CD4-positive, CD25-positive, alpha-beta regulatory T cell (primary cell): ENCODE measurements around the gene RHOXF2. TPM values are rescaled to one million over a fixed set of nuclear protein-coding genes. Genes with fewer than 3 reads are reported as not detected.
"Not testable (repeated sequence)": the region's sequence is repeated elsewhere in the genome, so short reads cannot be mapped to it uniquely, and the experiment has no call there.

Source experiments
- ATAC-seq, 2 donors: fragments of 150-1000 bp; cut with Tn5 transposase; one replicate each; pipeline ENCODE4 v1.10.0; 2021; ENCODE audit warnings: low read depth in 2 of 2, moderate number of reproducible peaks in 2 of 2, moderate library complexity in 1 of 2
- DNase-seq, 3 donors: peaks; one replicate each; pipeline versions ENCODE4 v3.0.0 to v3.0.0-alpha.2; 2012 to 2022; ENCODE audit warnings: mixed read lengths in 1 of 3
- H3K27ac ChIP-seq: one replicate; pipeline ENCODE4 v1.7.0; 2013; ENCODE audit warnings: mild to moderate bottlenecking, low read length; ENCODE audit not compliant: insufficient read depth, poor library complexity, severe bottlenecking
- H3K27me3 ChIP-seq: one replicate; pipeline ENCODE4 v1.7.0; 2013; ENCODE audit warnings: low read length; ENCODE audit not compliant: control insufficient read depth, insufficient read depth
- H3K36me3 ChIP-seq: one replicate; pipeline ENCODE4 v1.7.0; 2013; ENCODE audit warnings: mild to moderate bottlenecking, low read length, moderate library complexity; ENCODE audit not compliant: control insufficient read depth, insufficient read depth
- H3K4me1 ChIP-seq: 2 replicates; pipeline ENCODE4 v1.7.0; 2013; ENCODE audit warnings: mild to moderate bottlenecking, low read length; ENCODE audit not compliant: insufficient read depth, control insufficient read depth, poor library complexity, severe bottlenecking
- H3K4me3 ChIP-seq: one replicate; pipeline ENCODE4 v1.7.0; 2013; ENCODE audit warnings: low read depth, mild to moderate bottlenecking, low read length, moderate library complexity
- H3K9me3 ChIP-seq, 2 experiments: 1 replicate in 1 of 2; 2 replicates in 1 of 2; pipeline ENCODE4 v1.7.0; 2013; ENCODE audit warnings: low read length in 2 of 2, mild to moderate bottlenecking in 1 of 2, moderate library complexity in 1 of 2; ENCODE audit not compliant: control insufficient read depth in 2 of 2
- H3K27ac Mint-ChIP-seq, 3 donors: one replicate each; pipeline ENCODE4 v1.8.0; 2020 to 2022; ENCODE audit warnings: mild to moderate bottlenecking in 3 of 3, mixed read lengths in 3 of 3, moderate library complexity in 2 of 3
- H3K27me3 Mint-ChIP-seq: one replicate; pipeline ENCODE4 v1.8.0; 2022; ENCODE audit warnings: mild to moderate bottlenecking, mixed read lengths
- H3K36me3 Mint-ChIP-seq: one replicate; pipeline ENCODE4 v1.8.0; 2020; ENCODE audit warnings: mixed read lengths
- H3K4me1 Mint-ChIP-seq, 4 donors: one replicate each; pipeline ENCODE4 v1.8.0; 2020 to 2022; ENCODE audit warnings: mixed read lengths in 4 of 4, mild to moderate bottlenecking in 1 of 4
- H3K4me3 Mint-ChIP-seq, 4 donors: one replicate each; pipeline ENCODE4 v1.8.0; 2020 to 2022; ENCODE audit warnings: mild to moderate bottlenecking in 4 of 4, mixed read lengths in 4 of 4, moderate library complexity in 3 of 4
- H3K9me3 Mint-ChIP-seq, 7 donors: one replicate each; pipeline ENCODE4 v1.8.0; 2020 to 2022; ENCODE audit warnings: mixed read lengths in 7 of 7, mild to moderate bottlenecking in 3 of 7, moderate library complexity in 2 of 7
- polyA plus RNA-seq, 4 donors: library from polyadenylated mRNA; unstranded; fragments of 300-500 nt; fragmentation: Illumina TruSeq; gene quantifications; one replicate each; pipeline ENCODE4 v1.2.3, GENCODE V29; 2021
- total RNA-seq: library from RNA; stranded (reverse); gene quantifications from one replicate; pipeline ENCODE4 v1.2.3, GENCODE V29; 2022

RHOXF2 gene
- total and polyA plus RNA-seq, 5 donors from 2014 or later, result 0.06 TPM; not detected in 4

DNA sequence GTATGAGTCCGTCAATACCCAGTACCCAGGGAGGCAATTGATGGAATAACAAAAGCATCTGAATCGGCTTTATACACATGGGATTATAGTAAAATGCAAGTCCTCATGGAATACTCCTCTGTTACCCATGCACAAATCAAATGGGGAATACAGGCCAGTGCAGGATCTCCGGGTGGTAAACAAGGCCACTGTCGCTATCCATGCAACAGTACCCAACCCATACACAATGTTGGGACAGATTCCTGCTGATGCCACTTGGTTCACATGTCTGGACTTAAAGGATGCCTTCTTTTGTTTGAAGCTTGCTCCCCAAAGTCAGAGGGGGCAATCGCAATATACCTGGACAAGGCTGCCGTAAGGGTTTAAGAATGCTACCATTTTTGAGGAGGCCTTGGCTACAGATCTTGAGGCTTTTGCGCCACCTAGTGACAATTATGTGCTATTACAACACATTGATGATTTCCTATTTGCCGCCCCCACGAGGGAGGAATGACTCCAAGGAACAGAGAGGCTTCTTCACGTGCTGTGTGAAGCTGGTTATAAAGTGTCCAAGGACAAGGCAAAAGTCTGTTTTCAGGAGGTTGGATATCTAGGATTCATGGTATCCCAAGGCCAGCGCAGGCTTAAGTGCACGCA lies 8.2 kb upstream of the RHOXF2 start:
- not testable (repeated sequence) for H3K27ac ChIP-seq, H3K4me3 ChIP-seq, H3K27me3 Mint-ChIP-seq, H3K9me3 ChIP-seq, H3K27ac Mint-ChIP-seq, H3K4me1 ChIP-seq, H3K36me3 Mint-ChIP-seq, H3K27me3 ChIP-seq, ATAC-seq, H3K4me3 Mint-ChIP-seq, H3K9me3 Mint-ChIP-seq, DNase-seq, H3K36me3 ChIP-seq
- peaks cover 0 to 11% (median 7%) of the 10 kb centered on the region in 4 donors for H3K4me1 Mint-ChIP-seq

DNA sequence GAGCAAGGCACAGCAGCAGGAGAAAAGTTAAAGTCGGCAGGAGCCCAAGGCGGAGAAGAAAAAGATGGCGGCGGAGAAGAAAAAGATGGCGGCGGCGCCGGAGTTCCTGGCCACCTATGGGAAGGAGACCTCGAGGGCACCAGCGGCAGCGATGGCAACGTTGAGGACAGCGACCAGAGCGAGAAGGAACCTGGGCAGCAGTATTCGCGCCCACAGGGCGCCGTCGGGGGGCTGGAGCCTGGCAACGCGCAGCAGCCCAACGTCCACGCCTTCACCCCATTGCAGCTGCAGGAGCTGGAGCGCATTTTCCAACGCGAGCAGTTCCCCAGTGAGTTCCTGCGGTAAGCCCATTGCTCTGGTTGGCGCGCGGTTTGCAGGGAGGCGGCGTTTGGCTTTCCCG lies 673 bp downstream of the RHOXF2 start:
- H3K9me3 Mint-ChIP-seq, H3K4me1 ChIP-seq, DNase-seq, ATAC-seq, H3K36me3 ChIP-seq, H3K27ac Mint-ChIP-seq, H3K4me3 Mint-ChIP-seq, H3K27me3 ChIP-seq, H3K36me3 Mint-ChIP-seq, H3K27ac ChIP-seq, H3K27me3 Mint-ChIP-seq, H3K4me3 ChIP-seq, H3K4me1 Mint-ChIP-seq, H3K9me3 ChIP-seq: not testable (repeated sequence)

DNA sequence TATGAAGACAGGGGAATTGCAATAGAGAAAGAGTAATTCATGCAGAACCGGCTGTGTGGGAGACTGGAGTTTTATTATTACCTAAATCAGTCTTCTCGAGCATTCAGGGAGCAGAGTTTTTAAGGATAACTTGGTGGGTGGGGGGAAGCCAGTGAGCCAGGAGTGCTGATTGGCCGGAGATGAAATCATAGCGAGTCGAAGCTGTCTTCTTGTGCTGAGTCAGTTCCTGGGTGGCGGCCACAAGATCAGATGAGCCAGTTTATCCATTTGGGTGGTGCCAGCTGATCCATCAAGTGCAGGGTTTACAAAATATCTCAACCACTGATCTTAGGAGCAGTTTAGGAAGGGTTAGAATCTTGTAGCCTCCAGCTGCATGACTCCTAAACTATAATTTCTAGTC lies 34.8 kb downstream of the RHOXF2 start:
- H3K9me3 ChIP-seq, DNase-seq, ATAC-seq, H3K36me3 Mint-ChIP-seq, H3K4me3 Mint-ChIP-seq, H3K4me1 ChIP-seq, H3K27me3 ChIP-seq, H3K27ac Mint-ChIP-seq, H3K27me3 Mint-ChIP-seq, H3K27ac ChIP-seq, H3K4me3 ChIP-seq, H3K9me3 Mint-ChIP-seq, H3K4me1 Mint-ChIP-seq, H3K36me3 ChIP-seq: not testable (repeated sequence)

DNA sequence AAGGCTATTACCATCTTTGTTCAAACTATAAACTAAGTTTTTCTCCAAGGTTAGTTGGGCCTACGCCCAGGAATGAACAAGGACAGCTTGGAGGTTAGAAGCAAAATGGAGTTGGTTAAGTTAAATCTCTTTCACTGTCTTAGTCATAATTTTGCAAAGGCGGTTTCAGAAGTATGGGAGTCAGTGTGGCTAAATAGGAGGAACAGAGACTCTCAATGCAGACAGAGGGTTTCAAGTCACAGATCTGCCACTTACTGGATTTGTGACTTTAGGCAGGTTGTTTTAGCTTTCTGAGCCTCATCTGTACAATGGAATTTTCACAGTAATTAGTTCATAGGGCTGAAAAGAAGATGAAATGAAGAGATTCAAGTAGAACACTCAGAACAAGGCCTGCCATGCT lies 35.3 kb downstream of the RHOXF2 start:
- H3K27me3 ChIP-seq, H3K36me3 ChIP-seq, H3K27ac ChIP-seq, DNase-seq, H3K4me3 ChIP-seq, H3K9me3 ChIP-seq, H3K36me3 Mint-ChIP-seq, H3K4me3 Mint-ChIP-seq, ATAC-seq, H3K27ac Mint-ChIP-seq, H3K9me3 Mint-ChIP-seq, H3K4me1 Mint-ChIP-seq, H3K27me3 Mint-ChIP-seq, H3K4me1 ChIP-seq: not testable (repeated sequence)

DNA sequence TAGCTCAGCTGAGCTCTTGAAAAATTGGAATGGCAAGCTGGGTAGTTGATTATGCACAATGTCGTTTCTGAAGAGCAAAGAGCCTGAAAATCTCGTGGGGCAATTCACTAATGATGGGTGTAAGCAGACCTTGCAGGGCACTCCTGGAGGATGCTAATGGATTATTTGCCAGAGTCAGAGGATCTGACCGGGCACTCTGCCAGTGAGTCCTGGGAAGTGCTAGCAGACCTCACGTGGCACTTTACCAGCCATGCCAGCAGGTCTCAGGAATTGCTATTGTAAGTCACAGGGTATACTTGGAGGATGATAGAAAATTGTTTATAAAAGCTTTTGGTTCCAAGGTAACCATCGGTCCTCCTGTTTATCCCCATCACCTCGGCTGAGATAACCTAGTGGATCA lies 37.4 kb downstream of the RHOXF2 start:
- not testable (repeated sequence) for H3K9me3 Mint-ChIP-seq, H3K27me3 Mint-ChIP-seq, H3K4me1 Mint-ChIP-seq, H3K4me3 ChIP-seq, ATAC-seq, H3K4me3 Mint-ChIP-seq, H3K27ac ChIP-seq, H3K27ac Mint-ChIP-seq, H3K9me3 ChIP-seq, H3K36me3 Mint-ChIP-seq, H3K27me3 ChIP-seq, H3K36me3 ChIP-seq, DNase-seq, H3K4me1 ChIP-seq

DNA sequence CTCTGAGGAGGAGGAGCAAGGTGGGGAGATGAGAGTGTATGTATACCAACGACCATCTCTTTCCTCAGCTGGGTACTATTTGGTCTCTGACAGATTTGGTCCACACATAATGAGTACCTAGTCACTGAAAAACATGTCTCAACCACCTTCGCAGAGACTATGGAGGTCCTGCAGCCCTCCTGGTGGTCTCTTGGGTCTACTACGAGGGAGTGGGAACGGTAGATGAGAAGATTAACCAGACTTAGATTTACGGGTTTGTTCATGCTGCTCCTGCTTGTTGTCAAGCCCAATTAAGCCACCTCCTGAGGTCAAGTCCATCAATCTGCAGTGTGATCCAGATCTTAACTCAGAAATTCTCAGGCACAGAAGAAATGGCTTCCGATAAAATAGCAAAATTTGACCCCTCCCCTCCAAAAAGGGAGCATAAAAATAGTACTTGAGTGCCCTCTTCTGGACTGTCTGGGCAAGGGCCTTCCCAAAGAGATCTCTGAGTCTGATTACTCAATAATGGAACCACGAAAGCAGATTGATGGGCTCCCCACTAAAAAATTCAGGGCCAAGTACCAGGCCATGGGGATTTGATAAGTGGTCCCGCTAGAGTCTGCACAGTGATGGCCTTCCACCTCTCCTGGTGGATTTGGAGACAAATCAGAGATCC lies 38.3 kb downstream of the RHOXF2 start:
- not testable (repeated sequence) for ATAC-seq

DNA sequence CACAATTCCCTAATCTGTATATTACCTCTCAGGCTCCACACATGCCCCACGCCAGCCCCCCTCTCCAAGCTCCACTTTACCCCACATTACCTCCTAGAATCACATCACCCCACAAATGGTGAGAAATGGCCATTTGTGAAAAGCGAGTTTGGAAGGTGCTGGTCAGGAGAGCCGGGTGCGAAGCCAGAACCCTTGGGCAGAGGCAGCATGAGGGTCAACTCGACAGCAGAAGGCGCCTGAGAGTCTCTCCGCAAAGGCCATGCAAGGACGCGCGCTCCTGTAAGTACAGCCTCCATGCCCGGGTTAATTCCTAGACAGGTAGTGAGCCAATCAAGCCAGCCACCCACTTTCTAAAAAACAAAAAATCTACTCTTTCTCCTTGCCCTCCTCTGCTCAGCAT lies 42.4 kb downstream of the RHOXF2 start:
- Histone ChIP-seq H3K4me1 (no peaks in the 10 kb centered on the region), H3K9me3 (no peaks in the 10 kb centered on the region), H3K27me3 (no peaks in the 10 kb centered on the region), H3K36me3 (no peaks in the 10 kb centered on the region), H3K27ac (no peak overlapping the region), H3K4me3 (no peak overlapping the region)
- peaks cover 0 to 1% (median 0%) of the 10 kb centered on the region in 7 donors for H3K9me3 Mint-ChIP-seq
- no peaks in the 10 kb centered on the region for H3K27me3 Mint-ChIP-seq
- no peak overlapping the region for H3K27ac Mint-ChIP-seq
- no peak overlapping the region for H3K4me3 Mint-ChIP-seq
- no peak for DNase-seq
- peaks cover 0 to 3% (median 0%) of the 10 kb centered on the region in 4 donors for H3K4me1 Mint-ChIP-seq
- H3K36me3 Mint-ChIP-seq, result no peaks in the 10 kb centered on the region
- ATAC-seq, result no peak

More for the DNA sequence above, 38.3 kb downstream of the RHOXF2 start:
- not testable (repeated sequence) for DNase-seq, H3K4me1 Mint-ChIP-seq, H3K27me3 ChIP-seq, H3K4me1 ChIP-seq, H3K9me3 Mint-ChIP-seq, H3K4me3 Mint-ChIP-seq, H3K36me3 Mint-ChIP-seq, H3K27ac Mint-ChIP-seq, H3K27me3 Mint-ChIP-seq, H3K4me3 ChIP-seq, H3K27ac ChIP-seq, H3K36me3 ChIP-seq, H3K9me3 ChIP-seq
